Esophagus squamous epithelium (tissue), 4 donors: ENCODE measurements around the gene DNAAF5.

Experiments used
- CTCF ChIP-seq, 6 experiments: fragments of 450-650 bp in 4 of 6; fragments of 200-600 bp in 2 of 6; sonication (generic) in 2 of 6; IDR thresholded peaks; one replicate each; pipeline ENCODE4 v1.5.1; 2016 to 2019; ENCODE audit warnings: antibody characterized with exemption in 6 of 6, mild to moderate bottlenecking in 4 of 6, moderate library complexity in 4 of 6
- POLR2A ChIP-seq, 4 donors: fragments of 450-650 bp; IDR thresholded peaks; one replicate each; pipeline ENCODE4 v1.6.1; 2017; ENCODE audit warnings: antibody characterized with exemption in 4 of 4, mild to moderate bottlenecking in 4 of 4, moderate library complexity in 3 of 4

GRCh38 chr7:762885-763284 is 36.4 kb downstream of the DNAAF5 start:
- TF ChIP-seq CTCF (IDR thresholded peaks at IDR 0.05) (no peak), POLR2A (IDR thresholded peaks at IDR 0.05) (no peak)
